COLO829 (cell line): Measurements from ENCODE around the gene ACTN2.

ENCODE experiments used
- DNase-seq: peaks from one replicate; pipeline ENCODE4 v3.0.0; 2012; ENCODE audit warnings: low spot score

Gene ACTN2

GRCh38 chr1:236774926-236775325 is 88.6 kb downstream of the ACTN2 start:
- peak; percentile 56 for DNase-seq

DNA sequence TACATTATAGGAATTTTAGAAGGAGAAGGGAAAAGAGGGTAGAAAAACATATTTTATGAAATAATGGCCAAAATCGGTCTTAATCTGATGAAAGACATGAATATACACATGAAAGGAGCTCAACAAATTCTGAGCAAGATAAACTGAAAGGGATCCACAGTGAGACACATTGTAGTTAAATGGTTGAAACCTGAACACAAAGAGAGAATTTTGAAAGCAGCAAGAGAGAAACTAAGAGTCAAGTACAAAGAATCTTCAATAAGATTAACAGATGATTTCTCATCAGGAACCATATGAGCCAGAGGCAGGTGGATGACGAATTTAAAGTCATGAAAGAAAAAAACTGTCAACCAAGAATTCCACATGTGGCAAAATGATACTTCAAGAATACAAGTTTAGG is 93.0 kb downstream of the ACTN2 start:
- DNase-seq, result no peak

- DNase-seq, result no peak
These were observed 99.2 kb downstream of the ACTN2 start for GRCh38 chr1:236785477-236785876.

GRCh38 chr1:236786453-236786852 is 100.2 kb downstream of the ACTN2 start:
- DNase-seq, result no peak

DNA sequence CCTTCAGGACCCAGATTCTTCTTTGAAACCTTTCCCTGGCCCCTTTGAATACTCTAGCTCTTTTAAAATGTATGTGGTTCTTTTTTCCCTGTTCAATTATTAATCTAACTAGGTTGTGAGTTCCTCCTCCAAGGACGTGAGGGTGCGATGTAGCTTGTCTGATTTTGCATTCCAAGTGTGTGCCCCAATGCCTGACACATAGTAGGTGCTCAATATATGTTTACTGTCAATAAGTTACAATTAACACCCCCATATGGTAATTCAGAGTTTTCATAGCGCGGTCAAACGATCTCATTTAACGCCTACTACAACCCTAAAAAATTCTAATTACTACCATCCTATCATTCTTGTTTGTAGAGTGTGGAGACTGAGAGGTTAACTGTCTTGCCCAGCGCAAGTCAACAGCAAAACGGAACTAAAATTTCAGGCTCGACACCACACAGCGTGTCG is 108.3 kb downstream of the ACTN2 start:
- no peak for DNase-seq

- DNase-seq, result peak; percentile 99
These were observed 108.9 kb downstream of the ACTN2 start, which contains the start of gene MTR for GRCh38 chr1:236795035-236795756. TSS of gene MTR (plus strand) at chr1:236795292. CDS start at chr1:236795704, 412 bp downstream.

DNA sequence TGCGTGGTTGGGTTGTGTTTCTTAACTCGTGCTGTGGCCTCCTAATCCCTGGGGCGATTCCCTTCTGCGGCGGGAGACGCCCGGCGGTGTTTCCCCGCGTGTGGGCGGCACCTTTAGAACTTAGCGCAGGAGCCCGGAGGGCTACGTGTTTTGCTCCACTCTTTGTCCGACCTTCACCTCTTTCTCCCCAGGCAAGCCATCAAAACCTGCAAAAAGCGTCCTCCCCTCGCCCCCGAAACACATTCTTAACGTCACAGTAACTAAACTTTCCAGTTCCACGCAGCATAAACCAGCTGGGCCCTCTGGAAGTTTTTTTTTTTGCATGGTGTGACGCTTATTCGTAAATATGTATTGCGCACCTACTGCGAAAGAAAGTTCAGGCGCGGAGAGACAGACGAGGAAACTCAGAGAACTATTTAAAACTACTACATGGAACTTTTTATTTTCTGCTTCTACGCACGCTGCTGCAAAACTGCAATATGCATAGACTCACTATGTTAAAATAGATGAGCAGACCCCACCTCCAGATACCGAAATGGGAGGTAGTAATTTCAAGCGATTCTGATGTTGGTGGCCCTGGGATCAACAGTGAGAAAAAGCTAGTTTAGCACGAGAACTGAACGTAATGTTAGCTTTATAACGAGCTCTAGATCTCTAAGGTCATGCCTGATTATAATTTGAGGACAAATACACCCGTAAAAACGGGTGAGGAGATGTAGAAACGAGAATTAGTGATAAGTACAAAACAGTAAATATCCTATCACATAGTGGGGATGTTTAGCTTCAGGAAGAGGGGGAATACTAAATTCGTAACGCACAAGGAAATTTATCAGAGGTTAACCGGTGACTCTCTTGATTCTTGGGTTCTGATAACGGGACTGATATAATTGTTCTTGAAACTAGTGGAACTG is 109.7 kb downstream of the ACTN2 start:
- DNase-seq, result no peak

DNA sequence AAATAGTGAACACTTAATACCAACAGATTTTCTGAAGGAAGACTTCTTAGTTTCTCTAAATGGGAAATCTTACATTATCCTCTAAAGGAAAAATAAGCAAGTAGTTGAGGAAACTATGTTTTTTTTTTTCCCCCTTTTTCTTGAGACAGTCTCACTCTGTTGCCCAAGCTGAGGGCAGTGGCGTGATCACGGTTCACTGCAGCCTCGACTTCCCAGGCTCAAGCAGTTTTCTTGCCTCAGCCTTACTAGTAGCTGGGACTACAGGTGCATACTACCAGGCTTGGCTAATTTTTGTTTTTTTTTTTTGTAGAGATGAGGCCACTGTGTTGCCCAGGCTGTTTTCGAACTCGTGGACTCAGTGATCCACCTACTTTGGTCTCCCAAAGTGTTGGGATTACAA is 112.7 kb downstream of the ACTN2 start:
- DNase-seq, result no peak

DNA sequence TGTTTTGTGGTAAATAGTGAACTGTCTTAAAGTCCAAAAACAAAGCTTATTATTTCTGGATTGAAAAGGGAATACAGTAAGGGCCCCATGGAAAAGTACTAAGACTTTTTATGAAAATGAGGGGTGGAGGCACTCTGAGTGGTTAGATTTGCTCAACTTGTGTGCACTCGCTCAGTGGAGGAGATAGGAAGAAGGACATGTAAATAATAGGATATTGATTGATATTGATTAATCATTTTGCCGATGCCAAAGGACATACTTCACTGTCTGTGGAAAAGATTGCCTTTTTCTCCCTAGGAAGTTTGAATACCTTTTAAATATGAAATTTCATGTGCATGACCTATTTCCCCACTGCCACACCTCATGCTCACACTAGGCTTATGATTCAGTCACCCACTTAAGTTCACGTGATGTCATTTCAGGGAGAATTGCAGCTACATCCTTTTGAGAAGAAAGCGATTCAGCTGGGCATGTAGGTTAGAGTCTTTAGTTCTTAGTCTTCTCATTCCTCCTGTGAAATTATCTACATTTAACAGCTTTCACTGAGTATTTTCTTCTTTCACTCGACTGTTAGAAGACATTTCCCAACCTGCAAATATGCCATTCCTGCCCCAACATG is 113.8 kb downstream of the ACTN2 start:
- no peak for DNase-seq

DNA sequence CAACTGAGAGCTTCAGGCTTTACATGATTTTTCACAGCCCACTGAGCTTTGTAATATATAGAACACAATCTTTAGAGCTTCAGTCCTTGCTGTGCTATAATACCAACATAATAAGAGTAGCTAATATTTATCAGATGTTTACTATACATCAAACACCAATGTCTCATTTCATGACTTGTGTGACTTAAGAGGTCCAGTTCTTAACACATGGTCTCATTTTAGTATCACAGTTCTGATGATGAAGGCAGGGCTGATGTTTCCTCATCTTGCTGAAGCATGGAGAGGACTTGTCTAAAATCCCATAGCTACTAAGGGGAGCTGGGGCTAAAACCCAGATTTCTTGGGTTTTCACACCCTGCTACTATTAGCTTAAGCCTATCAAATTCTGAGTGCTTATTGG is 114.3 kb downstream of the ACTN2 start:
- DNase-seq, result no peak

DNA sequence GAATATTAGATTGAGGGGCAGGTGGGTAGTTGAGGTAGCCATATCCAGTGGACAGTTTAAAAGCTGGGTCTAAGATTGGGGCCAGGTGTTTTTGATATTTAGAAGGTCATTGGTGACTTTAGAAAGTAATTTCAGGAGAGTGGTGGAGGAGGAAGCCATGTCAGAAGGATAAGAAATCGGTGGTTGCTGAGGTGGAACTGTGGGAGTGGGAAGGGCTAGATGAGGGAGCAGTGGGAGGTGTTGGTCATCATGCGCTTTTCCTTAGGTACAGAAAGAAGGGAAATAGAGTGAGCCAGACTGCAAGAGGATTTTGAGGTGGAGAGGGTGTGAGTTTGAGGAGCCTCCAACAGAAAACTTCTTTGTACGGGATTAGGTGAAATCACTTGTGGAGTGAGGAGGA is 116.0 kb downstream of the ACTN2 start:
- DNase-seq, result no peak

DNA sequence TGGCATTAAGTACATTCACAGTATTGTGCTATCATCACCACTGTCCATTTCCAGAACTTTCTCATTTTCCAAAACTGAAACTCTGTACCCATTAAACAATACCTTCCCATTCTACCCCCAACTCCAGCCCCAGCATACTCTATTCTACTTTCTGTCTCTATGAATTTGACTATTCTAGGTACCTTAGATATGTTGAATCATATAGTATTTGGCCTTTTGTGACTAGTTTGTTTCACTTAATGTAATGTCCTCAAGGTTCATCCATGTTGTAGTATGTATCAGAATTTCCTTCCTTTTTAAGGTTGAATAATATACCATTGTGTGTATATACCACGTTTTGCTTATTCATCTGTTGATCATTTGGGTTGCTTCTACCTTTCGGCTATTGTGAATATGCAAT is 120.3 kb downstream of the ACTN2 start:
- no peak for DNase-seq

DNA sequence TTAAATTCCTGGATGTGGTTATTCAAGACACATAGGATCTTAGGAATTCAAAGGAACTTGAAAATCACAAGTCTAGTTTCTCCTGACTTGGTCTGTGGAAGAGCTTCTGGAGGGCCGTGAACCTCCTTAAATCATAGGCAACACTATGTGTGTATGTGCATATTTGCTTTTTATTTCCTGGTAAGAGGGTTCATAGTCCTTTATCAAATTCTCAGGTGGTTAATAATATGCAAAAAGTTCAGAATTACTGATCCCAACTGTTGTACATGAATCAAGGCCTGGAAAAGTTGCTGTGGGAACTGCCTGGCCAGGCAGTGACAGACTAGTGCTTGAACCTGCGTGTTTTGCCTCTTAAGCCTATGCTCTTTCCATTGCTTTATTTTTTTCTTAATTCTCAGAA is 121.7 kb downstream of the ACTN2 start:
- DNase-seq, result no peak

GRCh38 chr1:236808564-236809130 is 122.3 kb downstream of the ACTN2 start:
- DNase-seq, result no peak

DNA sequence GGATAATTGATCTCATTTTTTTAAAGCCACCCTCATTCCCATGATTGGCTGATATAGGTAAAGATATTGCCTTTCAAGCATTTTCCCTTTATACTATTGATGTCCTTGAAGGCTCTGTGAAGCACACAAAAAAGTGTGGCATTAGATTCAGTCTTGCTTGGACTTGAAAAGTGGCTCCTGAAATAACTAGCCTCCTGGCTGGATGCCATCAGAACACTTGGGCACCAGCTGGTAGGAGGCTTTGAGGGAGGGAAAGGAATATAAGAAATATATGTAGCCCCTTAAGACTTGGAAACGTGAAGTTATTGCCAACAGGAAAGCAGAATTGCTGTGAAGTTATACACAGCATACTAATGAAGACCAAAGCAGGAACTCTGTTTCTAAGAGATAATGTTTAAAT is 122.8 kb downstream of the ACTN2 start:
- DNase-seq, result no peak

GRCh38 chr1:236810018-236810417 is 123.7 kb downstream of the ACTN2 start:
- no peak for DNase-seq

DNA sequence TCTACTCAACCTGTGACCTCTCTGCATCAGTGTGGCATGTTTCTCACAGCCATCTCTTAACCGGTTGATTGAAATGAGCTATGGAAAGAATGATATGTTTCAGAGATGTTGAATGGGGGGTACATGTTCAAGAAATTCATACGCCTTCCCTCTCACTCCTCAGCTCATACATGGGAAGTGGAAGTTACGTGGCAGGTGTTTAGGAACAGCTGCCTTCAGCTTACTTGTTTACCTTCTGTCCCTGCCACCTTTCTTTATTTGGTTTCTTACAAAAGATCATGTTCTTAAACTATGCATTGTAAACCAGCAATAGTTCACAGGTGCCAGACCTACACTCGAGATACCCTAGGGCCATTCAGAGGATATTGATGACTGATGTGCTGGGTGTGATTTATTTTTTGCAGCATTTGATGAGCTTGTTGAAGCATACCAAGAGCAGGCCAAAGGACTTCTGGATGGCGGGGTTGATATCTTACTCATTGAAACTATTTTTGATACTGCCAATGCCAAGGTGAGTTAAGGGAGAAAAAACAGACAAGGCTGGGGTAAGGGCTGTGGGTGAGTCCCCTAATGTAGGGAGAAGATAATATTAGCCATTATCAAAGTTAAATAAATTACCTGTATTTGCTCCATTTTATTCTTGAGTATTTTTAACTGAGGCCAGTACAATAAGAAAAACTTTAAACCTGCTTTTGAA is 126.2 kb downstream of the ACTN2 start:
- no peak for DNase-seq
